ENCODE results near the gene CRKL. TPM values are rescaled to one million over a fixed set of nuclear protein-coding genes. Genes with fewer than 3 reads are reported as not detected.

The CRKL gene
- total and polyA plus RNA-seq, 2 donors (not counting 1 experiment from before 2014, with no cell fraction given), result 17.1 to 76.7 TPM

GRCh38 chr22:20977019-20977418, 59.8 kb downstream of the CRKL start:
- ChIA-PET CTCF (no interaction called here), POLR2A (no interaction called here)
- peaks cover 30% of the 10 kb centered on the region for H3K4me1 Mint-ChIP-seq
- H3K9ac ChIP-seq (ENCODE audit: low read length), result no peak overlapping the region
- no peaks in the 10 kb centered on the region for H3K36me3 ChIP-seq (replicated peaks in 1 of 2; ENCODE audit: control extremely low read depth in 1 of 2, control insufficient read depth in 1 of 2, extremely low read depth in 1 of 2, insufficient read depth in 2 of 2, low read length in 1 of 2)
- H3K4me1 ChIP-seq (ENCODE audit: control insufficient read depth in 2 of 2, insufficient read depth in 2 of 2, low read length in 2 of 2), result peaks cover 28 to 41% of the 10 kb centered on the region in 2 donors
- no peak overlapping the region for H3K27ac ChIP-seq (ENCODE audit: low read length in 2 of 2)
- H4K20me1 ChIP-seq (ENCODE audit: control insufficient read depth, insufficient read depth, low read length, poor library complexity, severe bottlenecking), result no peaks in the 10 kb centered on the region
- no peaks in the 10 kb centered on the region for H3K9me3 Mint-ChIP-seq (ENCODE audit: insufficient read depth)
- peaks cover 7% of the 10 kb centered on the region for H3K79me2 ChIP-seq (ENCODE audit: control insufficient read depth, insufficient read depth, low read length)
- no peak for TF ChIP-seq EZH2 (IDR thresholded peaks at IDR 0.05; ENCODE audit: borderline replicate concordance, insufficient read depth, low read depth, low read length, poor library complexity, severe bottlenecking)
- TF ChIP-seq, protein P1, sequence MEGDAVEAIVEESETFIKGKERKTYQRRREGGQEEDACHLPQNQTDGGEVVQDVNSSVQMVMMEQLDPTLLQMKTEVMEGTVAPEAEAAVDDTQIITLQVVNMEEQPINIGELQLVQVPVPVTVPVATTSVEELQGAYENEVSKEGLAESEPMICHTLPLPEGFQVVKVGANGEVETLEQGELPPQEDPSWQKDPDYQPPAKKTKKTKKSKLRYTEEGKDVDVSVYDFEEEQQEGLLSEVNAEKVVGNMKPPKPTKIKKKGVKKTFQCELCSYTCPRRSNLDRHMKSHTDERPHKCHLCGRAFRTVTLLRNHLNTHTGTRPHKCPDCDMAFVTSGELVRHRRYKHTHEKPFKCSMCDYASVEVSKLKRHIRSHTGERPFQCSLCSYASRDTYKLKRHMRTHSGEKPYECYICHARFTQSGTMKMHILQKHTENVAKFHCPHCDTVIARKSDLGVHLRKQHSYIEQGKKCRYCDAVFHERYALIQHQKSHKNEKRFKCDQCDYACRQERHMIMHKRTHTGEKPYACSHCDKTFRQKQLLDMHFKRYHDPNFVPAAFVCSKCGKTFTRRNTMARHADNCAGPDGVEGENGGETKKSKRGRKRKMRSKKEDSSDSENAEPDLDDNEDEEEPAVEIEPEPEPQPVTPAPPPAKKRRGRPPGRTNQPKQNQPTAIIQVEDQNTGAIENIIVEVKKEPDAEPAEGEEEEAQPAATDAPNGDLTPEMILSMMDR (IDR thresholded peaks at IDR 0.05), result no peak
- intact Hi-C loops (cut with micrococcal nuclease), result no loop called here
- H3K9me3 ChIP-seq (ENCODE audit: control extremely low read depth in 1 of 3, control insufficient read depth in 2 of 3, insufficient read depth in 1 of 3, low read length in 2 of 3), result peaks cover 0 to 22% (median 8%) of the 10 kb centered on the region in 3 donors
- H3K4me3 Mint-ChIP-seq, result no peak overlapping the region
- H3K4me3 ChIP-seq (ENCODE audit: control extremely low read depth in 1 of 5, extremely low read depth in 1 of 5, insufficient read depth in 1 of 5, low read depth in 2 of 5, low read length in 4 of 5), result no peak overlapping the region
- 96% methylated on average over 10 of the region's 11 CpGs for WGBS (ENCODE audit: insufficient coverage)
- H3K27me3 Mint-ChIP-seq, result peaks cover 3% of the 10 kb centered on the region
- peaks cover 0 to 3% (median 0%) of the 10 kb centered on the region in 4 experiments for H3K27me3 ChIP-seq (replicated peaks in 1 of 4; ENCODE audit: control extremely low read depth in 1 of 4, control insufficient read depth in 3 of 4, insufficient read depth in 4 of 4, low read length in 3 of 4)
- no peak for DNase-seq
- no peak for ATAC-seq (ENCODE audit: low read depth)
- H3K27ac Mint-ChIP-seq, result no peak overlapping the region
- no peak overlapping the region for H3K4me2 ChIP-seq (replicated peaks; ENCODE audit: low read depth, low read length, poor library complexity, severe bottlenecking)
- H2AFZ ChIP-seq (ENCODE audit: insufficient read depth, low read depth, low read length, poor library complexity, severe bottlenecking), result no peak overlapping the region

DNA sequence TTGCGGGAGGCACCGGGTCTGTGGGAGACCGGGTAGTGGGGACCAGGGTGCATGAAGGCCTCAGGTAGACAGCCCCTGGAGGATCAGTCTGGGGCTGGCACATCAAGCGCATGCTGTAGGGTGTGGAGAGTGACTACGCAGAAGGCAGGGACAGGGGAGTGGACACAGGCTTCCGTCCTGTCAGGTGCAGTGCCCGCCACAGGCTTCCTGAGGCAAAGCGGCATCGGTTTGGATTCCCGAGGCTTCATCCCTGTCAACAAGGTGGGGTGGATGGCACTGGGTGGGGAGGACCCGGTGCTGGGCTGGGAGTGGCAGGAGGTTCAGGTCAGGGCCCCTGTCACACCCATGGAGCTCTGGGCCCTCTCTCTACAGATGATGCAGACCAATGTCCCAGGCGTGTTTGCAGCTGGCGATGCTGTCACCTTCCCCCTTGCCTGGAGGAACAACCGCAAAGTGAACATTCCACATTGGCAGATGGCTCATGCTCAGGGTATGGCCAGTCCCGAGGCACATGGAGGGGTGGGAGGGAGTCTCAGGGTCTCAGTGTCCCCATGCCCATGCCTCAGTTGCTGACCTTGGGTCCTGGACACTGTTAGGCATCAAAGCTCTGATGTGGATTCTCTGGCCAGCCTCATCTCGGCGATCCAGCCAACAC, 60.4 kb downstream of the CRKL start:
- Mint-ChIP-seq H3K27ac (no peak overlapping the region), H3K4me1 (peaks cover 29% of the 10 kb centered on the region), H3K27me3 (peaks cover 3% of the 10 kb centered on the region), H3K9me3 (ENCODE audit: insufficient read depth) (no peaks in the 10 kb centered on the region), H3K4me3 (no peak overlapping the region)
- WGBS (ENCODE audit: insufficient coverage), result 89% methylated on average over 8 of the region's 17 CpGs
- Histone ChIP-seq H3K27ac (ENCODE audit: low read length in 2 of 2) (no peak overlapping the region), H3K4me1 (ENCODE audit: control insufficient read depth in 2 of 2, insufficient read depth in 2 of 2, low read length in 2 of 2) (peaks cover 25 to 39% of the 10 kb centered on the region in 2 donors), H4K20me1 (ENCODE audit: control insufficient read depth, insufficient read depth, low read length, poor library complexity, severe bottlenecking) (no peaks in the 10 kb centered on the region), H3K4me2 (replicated peaks; ENCODE audit: low read depth, low read length, poor library complexity, severe bottlenecking) (no peak overlapping the region), H3K9ac (ENCODE audit: low read length) (no peak overlapping the region), H3K79me2 (ENCODE audit: control insufficient read depth, insufficient read depth, low read length) (peaks cover 13% of the 10 kb centered on the region), H2AFZ (ENCODE audit: insufficient read depth, low read depth, low read length, poor library complexity, severe bottlenecking) (no peak overlapping the region), H3K9me3 (ENCODE audit: control extremely low read depth in 1 of 3, control insufficient read depth in 2 of 3, insufficient read depth in 1 of 3, low read length in 2 of 3) (peaks cover 0 to 22% (median 8%) of the 10 kb centered on the region in 3 donors), H3K27me3 (replicated peaks in 1 of 4; ENCODE audit: control extremely low read depth in 1 of 4, control insufficient read depth in 3 of 4, insufficient read depth in 4 of 4, low read length in 3 of 4) (peaks cover 0 to 3% (median 0%) of the 10 kb centered on the region in 4 experiments), H3K4me3 (ENCODE audit: control extremely low read depth in 1 of 5, extremely low read depth in 1 of 5, insufficient read depth in 1 of 5, low read depth in 2 of 5, low read length in 4 of 5) (no peak overlapping the region), H3K36me3 (replicated peaks in 1 of 2; ENCODE audit: control extremely low read depth in 1 of 2, control insufficient read depth in 1 of 2, extremely low read depth in 1 of 2, insufficient read depth in 2 of 2, low read length in 1 of 2) (no peaks in the 10 kb centered on the region)
- ATAC-seq (ENCODE audit: low read depth) (no peak), DNase-seq (no peak)
- intact Hi-C loops (cut with micrococcal nuclease), result no loop called here
- ChIA-PET CTCF (no interaction called here), POLR2A (interaction anchor here (0.7 kb wide), 1 partner anchor 15 kb away, joined by 5 read pairs; no protein-coding TSS in a partner anchor)
- TF ChIP-seq EZH2 (IDR thresholded peaks at IDR 0.05; ENCODE audit: borderline replicate concordance, insufficient read depth, low read depth, low read length, poor library complexity, severe bottlenecking), result no peak
- TF ChIP-seq, protein P1 (IDR thresholded peaks at IDR 0.05), result no peak
